Chondrocyte (in vitro differentiated cells): ENCODE measurements around the gene ZNF860. TPM values are rescaled to one million over a fixed set of nuclear protein-coding genes. Genes with fewer than 3 reads are reported as not detected.
"Not testable (repeated sequence)": the region's sequence is repeated elsewhere in the genome, so short reads cannot be mapped to it uniquely, and the experiment has no call there.

ENCODE experiments used
- DNase-seq: peaks from one replicate; pipeline ENCODE4 v3.0.0; 2021; ENCODE audit warnings: mixed read lengths, low spot score
- H3K27ac Mint-ChIP-seq: one replicate; pipeline ENCODE4 v1.8.0; 2021; ENCODE audit warnings: mild to moderate bottlenecking, moderate library complexity, mixed read lengths; ENCODE audit not compliant: unreplicated experiment
- H3K27me3 Mint-ChIP-seq: 2 replicates; pipeline ENCODE4 v1.8.0; 2021; ENCODE audit warnings: low read depth, mixed read lengths
- H3K36me3 Mint-ChIP-seq: 2 replicates; pipeline ENCODE4 v1.8.0; 2021; ENCODE audit warnings: low read depth, mixed read lengths
- H3K4me1 Mint-ChIP-seq: 2 replicates; pipeline ENCODE4 v1.8.0; 2021; ENCODE audit warnings: low read depth, mild to moderate bottlenecking, mixed read lengths
- H3K4me3 Mint-ChIP-seq: one replicate; pipeline ENCODE4 v1.8.0; 2021; ENCODE audit warnings: mild to moderate bottlenecking, moderate library complexity, mixed read lengths; ENCODE audit not compliant: unreplicated experiment
- H3K9me3 Mint-ChIP-seq: 2 replicates; pipeline ENCODE4 v1.8.0; 2021; ENCODE audit warnings: low read depth, mixed read lengths
- total RNA-seq: library from RNA; stranded (reverse); gene quantifications from 3 replicates; pipeline ENCODE4 v1.2.1, GENCODE V29; 2021
- TF ChIP-seq, protein P1 (sequence below): fragments of 200-600 bp; sonication (generic); IDR thresholded peaks from 2 replicates; pipeline ENCODE4 v1.5.0; 2021; ENCODE audit warnings: antibody characterized with exemption, mild to moderate bottlenecking, moderate library complexity

The ZNF860 gene
- total RNA-seq, 1 donor from 2014 or later: 1.5 TPM

DNA sequence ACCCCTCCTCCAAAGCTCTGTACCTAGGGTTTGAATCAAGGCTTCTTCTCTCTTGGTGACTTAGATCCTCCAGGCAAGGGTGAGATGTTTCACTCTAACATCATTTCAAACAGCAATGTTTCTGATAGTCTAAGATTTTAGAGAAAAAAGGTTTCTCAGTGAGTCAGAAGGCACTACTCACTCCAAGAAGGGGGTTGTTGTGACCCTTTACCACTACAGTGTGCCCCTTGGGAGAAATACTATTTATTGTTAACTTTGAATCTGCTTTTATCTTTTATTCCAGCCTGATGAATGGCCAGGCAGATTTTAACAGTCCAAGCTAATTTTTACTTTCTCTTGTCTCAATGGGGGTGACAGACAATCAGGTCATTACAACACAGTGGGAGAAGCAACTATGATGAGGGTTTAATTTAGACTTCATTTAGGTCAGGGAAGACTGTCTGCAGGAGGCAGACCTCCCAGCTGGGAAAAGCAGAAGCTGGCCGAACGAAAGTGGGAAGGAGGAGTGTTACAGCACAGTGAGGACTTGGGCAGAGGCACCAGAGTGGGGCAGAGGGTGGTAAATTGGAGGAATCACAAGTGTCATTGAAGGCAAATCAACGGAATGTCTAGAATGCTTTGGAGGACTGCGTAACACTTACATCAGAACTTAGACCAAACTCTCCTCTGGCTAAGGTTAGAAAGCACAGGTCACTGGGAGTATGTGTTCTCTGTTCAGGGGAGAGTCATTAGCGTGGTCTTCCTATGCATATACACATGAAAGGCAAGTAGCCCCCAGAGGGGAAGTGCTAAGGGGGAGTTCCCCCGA lies 21.2 kb downstream of the ZNF860 start:
- Mint-ChIP-seq H3K4me1 (peaks cover 19% of the 10 kb centered on the region), H3K27ac (peak overlapping the region; percentile 58), H3K27me3 (no peaks in the 10 kb centered on the region), H3K4me3 (peak overlapping the region; percentile 26), H3K36me3 (no peaks in the 10 kb centered on the region), H3K9me3 (no peaks in the 10 kb centered on the region)
- DNase-seq: no peak
- TF ChIP-seq, protein P1, sequence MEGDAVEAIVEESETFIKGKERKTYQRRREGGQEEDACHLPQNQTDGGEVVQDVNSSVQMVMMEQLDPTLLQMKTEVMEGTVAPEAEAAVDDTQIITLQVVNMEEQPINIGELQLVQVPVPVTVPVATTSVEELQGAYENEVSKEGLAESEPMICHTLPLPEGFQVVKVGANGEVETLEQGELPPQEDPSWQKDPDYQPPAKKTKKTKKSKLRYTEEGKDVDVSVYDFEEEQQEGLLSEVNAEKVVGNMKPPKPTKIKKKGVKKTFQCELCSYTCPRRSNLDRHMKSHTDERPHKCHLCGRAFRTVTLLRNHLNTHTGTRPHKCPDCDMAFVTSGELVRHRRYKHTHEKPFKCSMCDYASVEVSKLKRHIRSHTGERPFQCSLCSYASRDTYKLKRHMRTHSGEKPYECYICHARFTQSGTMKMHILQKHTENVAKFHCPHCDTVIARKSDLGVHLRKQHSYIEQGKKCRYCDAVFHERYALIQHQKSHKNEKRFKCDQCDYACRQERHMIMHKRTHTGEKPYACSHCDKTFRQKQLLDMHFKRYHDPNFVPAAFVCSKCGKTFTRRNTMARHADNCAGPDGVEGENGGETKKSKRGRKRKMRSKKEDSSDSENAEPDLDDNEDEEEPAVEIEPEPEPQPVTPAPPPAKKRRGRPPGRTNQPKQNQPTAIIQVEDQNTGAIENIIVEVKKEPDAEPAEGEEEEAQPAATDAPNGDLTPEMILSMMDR: no peak

DNA sequence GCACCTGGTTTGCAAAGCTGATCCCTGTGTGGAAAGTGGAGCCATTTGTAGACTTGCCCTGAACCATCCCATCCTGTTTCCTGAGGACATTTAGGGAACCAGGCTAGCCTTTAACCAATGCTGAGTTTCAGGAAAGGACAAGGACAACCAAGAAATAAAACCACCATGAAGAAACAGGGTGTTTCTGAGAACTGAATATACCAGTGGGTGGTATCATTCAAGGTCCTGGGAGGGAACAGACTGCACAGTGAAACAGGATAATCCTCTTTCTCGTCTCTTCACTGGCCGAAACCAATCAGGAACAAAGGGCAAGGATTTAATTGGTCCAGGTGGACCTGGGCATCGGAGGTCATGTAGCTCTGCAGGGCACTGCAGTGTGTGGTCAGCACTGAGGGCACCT lies 21.8 kb downstream of the ZNF860 start:
- Mint-ChIP-seq H3K27me3 (no peaks in the 10 kb centered on the region), H3K27ac (no peak overlapping the region), H3K9me3 (no peaks in the 10 kb centered on the region), H3K4me1 (peaks cover 19% of the 10 kb centered on the region), H3K4me3 (no peak overlapping the region), H3K36me3 (no peaks in the 10 kb centered on the region)
- DNase-seq: no peak
- TF ChIP-seq, protein P1: no peak

DNA sequence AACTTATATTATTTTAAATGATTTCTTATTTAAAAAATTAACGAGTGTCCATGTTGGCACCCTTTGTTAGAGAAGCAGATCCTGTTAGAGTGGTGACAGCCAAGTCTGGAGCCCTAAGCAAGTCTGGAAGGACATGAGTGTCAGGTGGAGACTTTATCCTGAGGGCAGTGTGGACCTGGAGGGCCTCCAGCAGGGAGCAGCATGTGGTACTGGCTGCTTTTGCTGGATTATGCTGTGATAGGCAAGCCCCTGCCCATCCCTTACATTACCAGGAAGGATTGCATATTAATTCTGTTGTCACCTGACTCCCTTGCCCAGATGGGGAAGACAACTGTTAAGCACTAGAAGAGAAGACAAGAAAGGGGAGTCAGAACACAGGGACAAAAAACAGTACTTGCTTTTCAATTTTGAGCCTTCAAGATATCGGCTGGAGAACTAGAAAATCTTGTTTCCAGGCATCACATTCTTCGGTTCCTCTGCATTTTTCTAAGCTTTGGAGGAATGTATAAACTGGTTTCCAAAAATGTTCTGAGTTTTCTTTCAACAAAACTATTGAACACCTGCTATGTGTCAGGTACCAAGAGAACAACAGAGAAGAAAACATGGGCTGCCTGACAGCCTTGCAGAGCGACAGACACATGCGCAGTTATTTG lies 22.7 kb downstream of the ZNF860 start:
- no peak overlapping the region for H3K27ac Mint-ChIP-seq
- DNase-seq: no peak
- TF ChIP-seq, protein P1: peak; percentile 38
- H3K36me3 Mint-ChIP-seq: no peaks in the 10 kb centered on the region
- H3K4me3 Mint-ChIP-seq: no peak overlapping the region
- no peaks in the 10 kb centered on the region for H3K27me3 Mint-ChIP-seq
- H3K9me3 Mint-ChIP-seq: no peaks in the 10 kb centered on the region
- H3K4me1 Mint-ChIP-seq: peaks cover 19% of the 10 kb centered on the region

DNA sequence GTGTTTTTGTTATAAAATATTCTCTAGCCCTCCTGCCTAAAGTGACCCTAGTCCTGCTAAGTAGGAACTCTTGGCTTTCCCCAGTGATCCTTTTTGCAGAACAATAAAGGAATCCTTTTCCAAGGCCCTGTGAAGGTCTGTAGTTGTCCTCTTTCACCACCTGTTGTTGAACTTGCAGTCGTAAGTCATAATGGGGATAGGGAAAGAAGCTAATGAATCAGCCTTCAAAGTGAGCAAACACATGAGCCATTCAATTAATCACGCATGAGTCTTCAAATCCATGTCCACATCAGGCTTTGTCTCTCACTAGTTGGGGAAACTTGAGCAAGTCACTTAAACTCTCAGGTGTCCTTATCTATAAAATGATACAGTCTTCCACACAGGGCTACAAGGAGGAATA lies 27.6 kb downstream of the ZNF860 start:
- TF ChIP-seq, protein P1: no peak
- Mint-ChIP-seq H3K27me3 (no peaks in the 10 kb centered on the region), H3K27ac (no peak overlapping the region), H3K4me1 (peaks cover 2% of the 10 kb centered on the region), H3K9me3 (peaks cover 16% of the 10 kb centered on the region), H3K36me3 (peaks cover 5% of the 10 kb centered on the region), H3K4me3 (no peak overlapping the region)
- no peak for DNase-seq

DNA sequence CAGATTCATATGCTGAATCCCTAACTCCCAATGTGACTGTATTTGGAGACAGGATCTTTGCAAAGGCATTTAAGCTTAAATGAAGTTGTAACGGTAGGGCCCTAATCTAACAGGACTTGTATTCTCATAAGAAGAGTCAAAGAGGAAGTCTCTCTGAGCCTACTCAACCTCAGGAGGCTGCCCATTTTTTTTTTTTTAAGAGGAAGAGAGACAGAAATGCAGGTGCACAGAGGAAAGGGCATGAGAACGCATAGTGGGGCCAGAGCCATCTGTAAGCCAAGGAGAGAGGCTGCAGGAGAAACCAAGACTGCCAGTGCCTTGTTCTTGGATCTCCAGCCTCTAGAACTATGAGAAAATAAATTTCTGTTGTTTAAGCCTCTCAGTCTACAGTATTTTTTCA lies 28.4 kb downstream of the ZNF860 start:
- Mint-ChIP-seq H3K4me1 (no peaks in the 10 kb centered on the region), H3K36me3 (peaks cover 7% of the 10 kb centered on the region), H3K4me3 (no peak overlapping the region), H3K9me3 (peaks cover 16% of the 10 kb centered on the region), H3K27me3 (no peaks in the 10 kb centered on the region), H3K27ac (no peak overlapping the region)
- TF ChIP-seq, protein P1: no peak
- no peak for DNase-seq

DNA sequence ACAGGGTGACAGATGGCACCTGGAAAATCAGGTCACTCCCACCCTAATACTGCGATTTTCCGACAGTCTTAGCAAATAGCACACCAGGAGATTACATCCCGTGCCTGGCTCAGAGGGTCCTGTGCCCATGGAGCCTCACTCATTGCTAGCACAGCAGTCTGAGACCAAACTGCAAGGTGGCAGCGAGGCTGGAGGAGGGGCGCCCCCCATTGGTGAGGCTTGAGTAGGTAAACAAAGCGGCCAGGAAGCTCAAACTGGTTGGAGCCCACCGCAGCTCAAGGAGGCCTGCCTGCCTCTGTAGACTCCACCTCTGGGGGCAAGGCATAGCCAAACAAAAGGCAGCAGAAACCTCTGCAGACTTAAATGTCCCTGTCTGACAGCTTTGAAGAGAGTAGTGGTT lies 29.1 kb downstream of the ZNF860 start:
- not testable (repeated sequence) for H3K4me1 Mint-ChIP-seq, DNase-seq, H3K4me3 Mint-ChIP-seq, H3K36me3 Mint-ChIP-seq, H3K27ac Mint-ChIP-seq, H3K27me3 Mint-ChIP-seq
- peaks cover 18% of the 10 kb centered on the region for H3K9me3 Mint-ChIP-seq

DNA sequence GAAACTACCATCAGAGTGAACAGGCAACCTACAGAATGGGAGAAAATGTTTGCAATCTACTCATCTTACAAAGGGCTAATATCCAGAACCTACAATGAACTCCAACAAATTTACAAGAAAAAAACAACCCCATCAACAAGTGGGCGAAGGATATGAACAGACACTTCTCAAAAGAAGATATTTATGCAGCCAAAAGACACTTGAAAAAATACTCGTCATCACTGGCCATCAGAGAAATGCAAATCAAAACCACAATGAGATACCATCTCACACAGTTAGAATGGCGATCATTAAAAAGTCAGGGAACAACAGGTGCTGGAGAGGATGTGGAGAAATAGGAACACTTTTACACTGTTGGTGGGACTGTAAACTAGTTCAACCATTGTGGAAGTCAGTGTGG lies 34.1 kb downstream of the ZNF860 start:
- not testable (repeated sequence) for H3K27me3 Mint-ChIP-seq, H3K27ac Mint-ChIP-seq, H3K4me3 Mint-ChIP-seq, DNase-seq, H3K36me3 Mint-ChIP-seq
- peaks cover 15% of the 10 kb centered on the region for H3K9me3 Mint-ChIP-seq
- H3K4me1 Mint-ChIP-seq: peaks cover 12% of the 10 kb centered on the region
